ENCODE data around the gene KRT2. TPM values are rescaled to one million over a fixed set of nuclear protein-coding genes. Genes with fewer than 3 reads are reported as not detected.
A peak's percentile ranks its signal among the peaks of the same experiment; 100 is the strongest.

KRT2 gene
- not detected for polyA plus RNA-seq (ENCODE audit: low read depth in 6 of 6)

DNA sequence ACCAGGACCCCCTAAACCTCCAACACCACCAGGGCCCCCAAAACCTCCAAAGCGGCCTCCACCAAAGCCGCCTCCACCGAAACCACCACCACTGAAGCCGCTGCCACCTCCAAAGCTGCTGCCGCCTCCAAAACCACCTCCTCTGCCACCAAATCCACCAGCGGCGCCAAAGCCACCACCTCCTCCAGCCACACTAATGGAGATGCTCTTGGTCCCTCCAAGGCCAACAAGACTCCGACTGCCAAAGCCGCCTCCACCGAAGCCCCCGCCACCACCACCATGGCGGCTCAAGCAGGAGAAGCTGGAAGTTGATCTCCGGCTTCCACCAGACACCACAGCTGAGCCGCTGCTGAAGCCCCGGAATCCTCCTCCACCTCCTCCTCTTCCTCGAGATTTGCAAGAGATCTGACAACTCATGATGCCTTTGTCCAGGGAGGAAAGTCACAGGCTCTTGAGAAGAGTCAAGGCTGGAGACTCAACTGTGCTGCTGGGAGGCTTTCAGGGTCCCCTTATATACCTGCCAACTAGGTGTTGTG is at the start of gene KRT2:
TSS of gene KRT2 (minus strand) at position 486 of the 536 bp plus-strand sequence. CDS start at position 417, 69 bp downstream.
- no peak within 1 kb of the TSS for H3K27ac Mint-ChIP-seq
- H3K27me3 Mint-ChIP-seq: peaks cover 10 to 35% (median 29%) of the 10 kb centered on the region in 3 donors
- no peaks in the 10 kb centered on the region for H3K4me1 Mint-ChIP-seq
- ATAC-seq (ENCODE audit: low read depth in 2 of 2): no peak
- peaks cover 0 to 13% (median 0%) of the 10 kb centered on the region in 7 donors for H3K9me3 Mint-ChIP-seq
- no peak for DNase-seq
- no peaks in the 10 kb centered on the region for H3K36me3 Mint-ChIP-seq
- no peak within 1 kb of the TSS for H3K4me3 Mint-ChIP-seq

DNA sequence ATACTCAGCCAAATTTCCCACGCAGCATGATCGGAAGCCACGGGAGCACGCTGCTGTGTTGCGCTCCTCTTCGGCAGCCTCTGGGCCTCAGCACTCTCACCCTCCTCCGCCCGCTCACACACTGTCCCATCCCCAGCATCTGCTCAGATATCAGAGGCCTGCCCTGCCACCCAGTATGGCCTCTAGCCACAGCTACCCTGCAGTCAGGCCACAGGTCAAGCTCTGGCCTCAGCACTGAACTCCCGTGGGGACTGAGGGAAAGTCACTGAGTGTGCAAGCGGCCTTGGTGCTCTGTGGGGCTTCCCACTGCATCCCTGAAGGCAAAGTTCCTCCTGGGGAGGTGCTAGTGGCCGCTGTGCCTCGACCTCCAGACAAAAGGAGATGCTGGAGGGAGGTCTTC is 49.3 kb upstream of the KRT2 start:
- H3K4me1 Mint-ChIP-seq: no peaks in the 10 kb centered on the region
- DNase-seq (no peak), ATAC-seq (ENCODE audit: low read depth in 2 of 2) (no peak)
- peak overlapping the region in 1 of 8 donors; percentile 52 for H3K4me3 Mint-ChIP-seq
- H3K9me3 Mint-ChIP-seq: no peaks in the 10 kb centered on the region
- no peaks in the 10 kb centered on the region for H3K36me3 Mint-ChIP-seq
- H3K27ac Mint-ChIP-seq: no peak overlapping the region
- peaks cover 24 to 61% (median 44%) of the 10 kb centered on the region in 3 donors for H3K27me3 Mint-ChIP-seq

DNA sequence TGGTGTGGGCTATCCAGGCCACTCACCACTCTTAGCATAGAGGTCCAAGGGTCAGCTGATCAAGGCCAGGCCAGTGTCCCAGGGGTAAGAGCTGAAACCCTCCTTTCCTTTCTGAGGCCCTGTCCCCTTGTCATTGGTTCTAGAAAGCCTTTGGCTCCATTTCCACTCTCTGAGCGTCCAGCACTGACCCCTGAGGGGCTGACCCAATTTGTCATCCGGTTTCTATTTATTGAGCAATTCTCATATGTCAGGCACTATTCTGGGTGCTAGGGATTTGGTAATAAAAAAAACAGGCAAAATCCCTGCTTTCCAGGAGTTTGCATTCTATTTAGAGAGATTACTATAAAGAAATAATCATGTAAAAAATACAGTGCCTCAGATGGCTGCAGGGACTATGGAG is 47.9 kb upstream of the KRT2 start:
- Mint-ChIP-seq H3K4me1 (no peaks in the 10 kb centered on the region), H3K4me3 (peak overlapping the region in 1 of 8 donors; percentile 58), H3K36me3 (no peaks in the 10 kb centered on the region), H3K27me3 (peaks cover 21 to 70% (median 55%) of the 10 kb centered on the region in 3 donors), H3K9me3 (no peaks in the 10 kb centered on the region), H3K27ac (peak overlapping the region in 1 of 6 donors; percentile 57)
- DNase-seq (no peak), ATAC-seq (ENCODE audit: low read depth in 2 of 2) (no peak)

DNA sequence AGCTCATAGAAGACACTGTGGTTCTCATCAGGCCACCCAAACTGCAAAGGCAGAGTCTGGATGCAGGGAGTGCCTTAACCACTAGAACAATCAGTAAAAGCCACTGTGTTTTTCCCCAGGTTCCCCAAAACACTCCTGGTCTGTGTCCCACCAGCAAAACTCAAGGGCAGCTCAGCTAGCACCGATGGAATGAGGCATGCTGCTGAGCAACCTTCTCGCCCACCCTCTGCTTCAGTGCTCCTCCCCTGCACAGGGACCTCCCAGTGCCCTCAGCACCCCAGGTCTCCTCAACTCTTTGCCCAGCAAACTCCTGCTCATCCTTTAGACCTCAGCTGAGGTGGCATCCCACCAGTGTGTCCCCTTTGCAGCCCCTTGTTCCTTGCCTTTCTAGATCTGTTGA is 47.4 kb upstream of the KRT2 start:
- DNase-seq: no peak
- Mint-ChIP-seq H3K27me3 (peaks cover 21 to 73% (median 61%) of the 10 kb centered on the region in 3 donors), H3K4me3 (no peak overlapping the region), H3K9me3 (no peaks in the 10 kb centered on the region), H3K27ac (no peak overlapping the region), H3K36me3 (no peaks in the 10 kb centered on the region), H3K4me1 (no peaks in the 10 kb centered on the region)
- ATAC-seq (ENCODE audit: low read depth in 2 of 2): no peak

DNA sequence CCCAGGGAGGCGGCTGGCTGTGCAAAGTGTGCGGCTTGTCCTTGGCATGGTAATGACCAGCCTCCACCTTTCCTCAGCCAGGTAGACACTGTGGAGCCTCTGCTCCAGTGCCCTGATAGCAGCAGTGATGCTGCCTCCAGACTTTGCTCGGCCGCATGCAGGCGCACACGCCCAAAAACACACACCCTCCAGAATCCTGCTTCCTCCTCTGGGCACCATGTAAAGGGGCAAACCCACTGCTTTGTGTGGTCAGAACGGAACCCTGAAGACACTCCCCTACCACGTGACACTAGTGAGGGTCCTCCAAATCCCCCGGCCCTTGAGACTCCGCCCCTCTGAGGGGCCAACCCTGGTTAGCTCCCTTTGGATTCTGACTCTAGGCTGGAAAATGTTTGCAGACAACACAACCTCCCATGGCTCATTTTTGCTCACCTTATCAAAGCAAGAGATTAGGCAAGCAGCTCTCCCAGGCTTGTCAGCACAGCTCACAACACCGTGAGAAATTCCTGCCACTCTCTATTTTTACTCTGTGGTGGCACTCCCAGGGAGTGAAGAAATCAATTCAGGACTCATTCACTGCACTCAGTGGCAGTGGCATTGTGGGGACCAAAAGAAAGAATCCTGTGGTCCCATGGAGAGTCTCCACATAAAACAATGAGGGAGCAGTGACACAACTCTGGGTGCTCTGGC is 46.8 kb upstream of the KRT2 start:
- Mint-ChIP-seq H3K27me3 (peaks cover 18 to 71% (median 63%) of the 10 kb centered on the region in 3 donors), H3K4me3 (no peak overlapping the region), H3K36me3 (no peaks in the 10 kb centered on the region), H3K4me1 (no peaks in the 10 kb centered on the region), H3K27ac (no peak overlapping the region), H3K9me3 (no peaks in the 10 kb centered on the region)
- DNase-seq (no peak), ATAC-seq (ENCODE audit: low read depth in 2 of 2) (no peak)

DNA sequence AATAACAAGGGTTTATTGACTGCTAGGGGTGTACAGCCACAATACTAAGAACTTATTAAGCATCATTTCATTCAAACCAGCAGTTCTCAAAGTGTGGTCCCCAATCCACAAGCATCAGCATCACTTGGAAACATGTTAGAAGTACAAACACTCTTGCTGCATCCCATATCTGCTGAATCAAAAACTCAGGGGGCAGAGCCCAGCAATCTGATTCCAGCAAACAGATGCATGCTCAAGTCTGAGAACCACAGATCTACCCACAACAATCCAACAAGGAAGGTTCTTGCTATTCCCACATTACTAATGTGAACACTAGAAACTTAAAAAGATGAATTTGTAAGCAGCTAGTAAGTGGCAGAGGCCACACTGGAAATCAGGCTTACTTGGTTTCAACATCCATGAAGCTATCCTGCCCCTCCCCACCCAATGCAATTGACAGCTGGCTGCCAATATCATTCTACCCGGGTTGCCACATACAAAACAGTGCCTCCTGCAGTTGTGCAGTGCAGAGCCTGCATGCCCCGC is 45.1 kb upstream of the KRT2 start:
- H3K9me3 Mint-ChIP-seq: no peaks in the 10 kb centered on the region
- no peaks in the 10 kb centered on the region for H3K4me1 Mint-ChIP-seq
- H3K36me3 Mint-ChIP-seq: no peaks in the 10 kb centered on the region
- peaks cover 20 to 70% (median 68%) of the 10 kb centered on the region in 3 donors for H3K27me3 Mint-ChIP-seq
- H3K4me3 Mint-ChIP-seq: no peak overlapping the region
- DNase-seq (no peak), ATAC-seq (ENCODE audit: low read depth in 2 of 2) (no peak)
- H3K27ac Mint-ChIP-seq: no peak overlapping the region

DNA sequence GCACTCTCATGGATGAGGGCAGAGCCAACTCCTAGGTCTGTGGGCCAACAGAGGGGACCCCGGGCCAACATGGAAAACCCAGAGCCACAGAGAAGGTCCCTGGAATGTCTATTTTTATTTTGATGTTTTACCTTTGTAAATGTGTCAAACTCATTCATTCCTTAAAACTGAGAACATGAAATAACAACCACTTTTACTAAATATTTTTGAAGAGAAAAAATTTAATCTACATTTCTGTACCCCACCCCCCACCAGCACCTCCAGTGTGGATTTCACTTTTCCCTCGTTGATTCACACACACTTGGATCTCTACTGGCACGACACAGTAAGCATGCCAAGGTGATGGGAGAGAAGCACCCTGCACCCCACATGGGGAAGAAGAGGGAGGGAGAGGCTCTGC is 44.6 kb upstream of the KRT2 start:
- no peak overlapping the region for H3K4me3 Mint-ChIP-seq
- no peaks in the 10 kb centered on the region for H3K9me3 Mint-ChIP-seq
- peaks cover 18 to 70% (median 68%) of the 10 kb centered on the region in 3 donors for H3K27me3 Mint-ChIP-seq
- no peak overlapping the region for H3K27ac Mint-ChIP-seq
- DNase-seq (no peak), ATAC-seq (ENCODE audit: low read depth in 2 of 2) (no peak)
- H3K36me3 Mint-ChIP-seq: no peaks in the 10 kb centered on the region
- peaks cover 2 to 3% (median 2%) of the 10 kb centered on the region in 3 donors for H3K4me1 Mint-ChIP-seq

DNA sequence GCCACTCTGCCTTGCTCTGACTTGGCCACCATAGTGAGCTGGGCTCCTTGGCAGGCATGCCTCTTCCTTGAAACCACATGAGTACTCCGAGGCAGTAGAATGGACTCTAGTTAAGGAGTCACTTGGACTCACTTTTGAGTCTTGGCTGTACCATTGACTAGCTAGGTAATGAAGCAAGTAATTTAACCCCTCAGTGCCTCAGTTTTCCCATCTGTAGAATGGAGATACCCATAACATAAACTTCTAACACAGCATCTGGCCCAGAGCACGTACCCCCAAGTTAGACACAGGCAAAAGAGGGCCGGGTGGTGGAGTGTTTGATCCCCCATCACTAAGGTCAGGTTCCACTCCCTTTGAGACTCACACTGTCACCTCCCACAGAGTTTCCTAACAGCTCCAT is 43.0 kb upstream of the KRT2 start:
- Mint-ChIP-seq H3K27me3 (peaks cover 24 to 74% (median 72%) of the 10 kb centered on the region in 3 donors), H3K36me3 (no peaks in the 10 kb centered on the region), H3K27ac (no peak overlapping the region), H3K9me3 (no peaks in the 10 kb centered on the region), H3K4me3 (no peak overlapping the region), H3K4me1 (peaks cover 11 to 13% (median 12%) of the 10 kb centered on the region in 3 donors)
- ATAC-seq (ENCODE audit: low read depth in 2 of 2): no peak
- DNase-seq: no peak

DNA sequence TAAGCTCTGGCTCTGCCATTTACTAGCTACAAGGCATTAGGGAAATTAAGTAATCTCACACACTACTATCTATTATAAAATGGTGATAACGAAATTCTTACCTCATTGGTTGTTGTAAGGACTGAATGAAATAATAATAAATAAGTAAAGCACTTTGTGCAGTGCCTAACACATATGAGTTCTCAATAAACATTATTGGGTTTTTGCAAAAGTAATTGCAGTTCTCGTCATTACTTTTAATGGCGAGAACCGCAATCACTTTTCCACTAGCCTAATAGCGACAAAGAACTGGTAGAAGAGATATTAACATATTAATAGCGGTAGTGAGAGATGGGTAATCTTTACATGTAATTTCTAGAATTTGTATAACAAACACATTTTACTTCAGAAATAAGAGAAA is 42.1 kb upstream of the KRT2 start:
- Mint-ChIP-seq H3K27me3 (peaks cover 29 to 72% (median 67%) of the 10 kb centered on the region in 3 donors), H3K4me3 (no peak overlapping the region), H3K4me1 (peaks cover 11 to 13% (median 12%) of the 10 kb centered on the region in 3 donors), H3K9me3 (no peaks in the 10 kb centered on the region), H3K27ac (no peak overlapping the region), H3K36me3 (no peaks in the 10 kb centered on the region)
- DNase-seq (no peak), ATAC-seq (ENCODE audit: low read depth in 2 of 2) (no peak)

DNA sequence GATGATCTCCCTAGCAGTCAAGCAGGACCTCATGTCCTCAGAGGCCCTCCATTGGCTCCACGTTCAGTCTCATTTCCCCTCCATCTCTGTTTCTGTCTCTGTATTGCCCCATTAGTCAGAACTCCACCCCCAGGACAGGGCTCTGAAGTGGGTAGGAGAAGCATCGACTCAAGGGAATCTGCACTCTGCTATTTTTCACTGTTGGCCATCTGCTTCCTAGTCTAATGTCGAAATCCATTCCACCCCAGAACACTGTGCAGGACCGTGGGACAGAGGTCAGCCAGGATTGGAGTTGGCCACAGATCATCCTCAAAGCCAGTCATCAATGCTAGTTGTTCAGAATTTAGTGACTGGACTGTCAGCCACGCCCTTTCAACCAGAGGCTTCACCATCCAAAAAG is 41.2 kb upstream of the KRT2 start:
- Mint-ChIP-seq H3K4me3 (no peak overlapping the region), H3K27ac (peak overlapping the region in 1 of 6 donors; percentile 27), H3K36me3 (no peaks in the 10 kb centered on the region), H3K27me3 (peaks cover 36 to 75% (median 74%) of the 10 kb centered on the region in 3 donors), H3K9me3 (no peaks in the 10 kb centered on the region), H3K4me1 (peaks cover 11 to 13% (median 12%) of the 10 kb centered on the region in 3 donors)
- DNase-seq: no peak
- ATAC-seq (ENCODE audit: low read depth in 2 of 2): no peak

DNA sequence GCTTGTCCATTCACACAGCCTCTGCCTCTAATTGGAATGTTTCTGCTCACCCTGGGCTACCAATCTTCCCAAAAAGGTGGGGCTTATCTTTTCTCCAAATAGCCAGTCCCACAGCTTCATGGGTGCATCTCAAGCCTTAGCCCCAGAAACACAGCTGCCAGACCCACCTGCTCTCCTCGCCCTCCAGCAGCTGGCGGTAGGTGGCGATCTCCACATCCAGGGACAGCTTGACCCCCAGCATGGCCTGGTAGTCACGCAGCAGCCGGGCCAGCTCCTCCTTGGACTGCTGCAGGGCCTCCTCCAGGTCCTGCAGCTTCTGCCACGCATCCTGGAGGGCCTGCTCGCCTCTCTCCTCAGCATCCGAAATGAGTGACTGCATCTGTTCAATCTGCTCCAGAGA is 40.2 kb upstream of the KRT2 start:
- H3K4me3 Mint-ChIP-seq: peak overlapping the region in 5 of 8 donors; percentile 6 to 76 (median 41)
- H3K4me1 Mint-ChIP-seq: peaks cover 11 to 13% (median 12%) of the 10 kb centered on the region in 3 donors
- H3K9me3 Mint-ChIP-seq: no peaks in the 10 kb centered on the region
- DNase-seq: no peak
- peaks cover 41 to 77% (median 74%) of the 10 kb centered on the region in 3 donors for H3K27me3 Mint-ChIP-seq
- no peak overlapping the region for H3K27ac Mint-ChIP-seq
- H3K36me3 Mint-ChIP-seq: no peaks in the 10 kb centered on the region
- ATAC-seq (ENCODE audit: low read depth in 2 of 2): no peak

DNA sequence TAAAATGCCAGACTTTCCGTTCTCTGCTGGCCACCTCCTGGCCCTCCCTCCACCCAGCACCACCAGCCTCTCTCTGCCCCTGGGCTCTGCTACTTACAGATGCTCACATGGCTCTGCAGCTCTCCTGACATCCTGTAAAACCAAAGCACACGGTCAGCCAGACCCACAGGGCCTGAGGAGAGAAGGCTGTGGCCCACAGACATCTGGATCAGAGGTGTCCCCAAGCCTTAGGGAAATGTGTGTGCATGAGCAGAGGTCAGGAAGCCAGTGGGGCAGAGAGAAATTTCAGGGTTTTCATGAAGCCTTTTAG is 39.8 kb upstream of the KRT2 start:
- H3K27ac Mint-ChIP-seq: peak overlapping the region in 1 of 6 donors; percentile 26
- DNase-seq: no peak
- no peaks in the 10 kb centered on the region for H3K36me3 Mint-ChIP-seq
- H3K4me1 Mint-ChIP-seq: peaks cover 11 to 13% (median 12%) of the 10 kb centered on the region in 3 donors
- no peak for ATAC-seq (ENCODE audit: low read depth in 2 of 2)
- H3K4me3 Mint-ChIP-seq: peak overlapping the region in 6 of 8 donors; percentile 76 to 94 (median 90)
- H3K27me3 Mint-ChIP-seq: peaks cover 46 to 81% (median 79%) of the 10 kb centered on the region in 3 donors
- no peaks in the 10 kb centered on the region for H3K9me3 Mint-ChIP-seq

DNA sequence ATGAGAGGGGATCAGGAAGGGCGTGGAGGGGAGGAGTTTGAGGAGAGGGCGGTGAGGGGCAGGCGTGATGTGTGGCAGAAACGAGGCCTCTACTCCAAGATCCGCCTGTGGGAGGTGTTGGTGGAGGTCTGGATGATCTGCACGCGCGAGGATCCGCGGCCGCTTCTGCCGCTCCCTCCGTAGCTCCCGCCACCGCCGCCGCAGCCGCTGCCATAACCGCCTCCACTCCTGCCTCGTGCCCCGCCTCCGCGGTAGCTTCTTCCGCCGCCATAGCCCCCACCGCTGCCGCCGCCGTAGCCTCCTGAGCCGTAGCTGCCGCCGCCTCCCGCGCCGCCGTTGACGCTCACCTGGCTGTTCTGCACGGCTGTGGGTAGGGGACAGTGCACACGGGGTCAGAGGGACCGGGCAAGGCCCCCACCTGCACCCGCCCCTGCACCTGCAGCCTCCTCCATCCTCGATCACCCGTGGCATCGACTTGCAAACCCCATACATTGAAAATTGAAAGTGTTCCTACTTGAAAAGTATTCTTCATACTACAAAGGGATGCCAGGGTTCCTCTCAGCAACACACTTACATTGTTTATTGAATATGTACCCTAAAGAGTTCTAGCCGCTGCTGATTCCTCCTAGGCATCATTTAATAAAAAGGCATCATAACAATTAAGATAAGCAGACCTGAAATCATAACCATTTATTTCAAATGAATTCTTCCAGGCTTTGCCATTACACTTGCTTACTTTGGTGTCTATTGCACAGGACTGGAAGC is 39.2 kb upstream of the KRT2 start:
- H3K27ac Mint-ChIP-seq: peak overlapping the region in 3 of 6 donors; percentile 31 to 55 (median 54)
- H3K36me3 Mint-ChIP-seq: no peaks in the 10 kb centered on the region
- ATAC-seq (ENCODE audit: low read depth in 2 of 2): peak; percentile 64 to 76
- H3K4me1 Mint-ChIP-seq: peaks cover 11 to 13% (median 12%) of the 10 kb centered on the region in 3 donors
- H3K27me3 Mint-ChIP-seq: peaks cover 51 to 83% (median 81%) of the 10 kb centered on the region in 3 donors
- H3K9me3 Mint-ChIP-seq: no peaks in the 10 kb centered on the region
- peak overlapping the region; percentile 65 to 94 (median 90) for H3K4me3 Mint-ChIP-seq
- DNase-seq: peak; percentile 1

All from naive B cell (primary cell).